Activated T-helper 17 cell treated with anti-CD3 and anti-CD28 coated beads, Interleukin-2, amount 50 U/mL, for 72 hours (primary cell): ENCODE results near the gene MRFAP1L1. TPM values are rescaled to one million over a fixed set of nuclear protein-coding genes. Genes with fewer than 3 reads are reported as not detected.

Experiments used
- ATAC-seq: fragments of 150-1000 bp; cut with Tn5 transposase; replicated peaks from 2 replicates; pipeline ENCODE4 v1.10.0; 2021; ENCODE audit warnings: mild to moderate bottlenecking, moderate library complexity
- H3K27ac Mint-ChIP-seq: one replicate; pipeline ENCODE4 v1.8.0; 2022; ENCODE audit warnings: mixed read lengths
- H3K27me3 Mint-ChIP-seq: one replicate; pipeline ENCODE4 v1.8.0; 2022; ENCODE audit warnings: mixed read lengths
- H3K36me3 Mint-ChIP-seq: one replicate; pipeline ENCODE4 v1.8.0; 2022; ENCODE audit warnings: low read depth, mild to moderate bottlenecking, mixed read lengths
- H3K4me1 Mint-ChIP-seq: one replicate; pipeline ENCODE4 v1.8.0; 2022; ENCODE audit warnings: mixed read lengths
- H3K4me3 Mint-ChIP-seq: one replicate; pipeline ENCODE4 v1.8.0; 2022; ENCODE audit warnings: mild to moderate bottlenecking, mixed read lengths
- H3K9me3 Mint-ChIP-seq: one replicate; pipeline ENCODE4 v1.8.0; 2022; ENCODE audit warnings: mixed read lengths
- total RNA-seq, 2 donors: library from RNA; stranded (reverse); gene quantifications; one replicate each; pipeline ENCODE4 v1.2.3, GENCODE V29; 2022

MRFAP1L1 gene
- total RNA-seq, 2 donors from 2014 or later, result 35.8 to 53.6 TPM

DNA sequence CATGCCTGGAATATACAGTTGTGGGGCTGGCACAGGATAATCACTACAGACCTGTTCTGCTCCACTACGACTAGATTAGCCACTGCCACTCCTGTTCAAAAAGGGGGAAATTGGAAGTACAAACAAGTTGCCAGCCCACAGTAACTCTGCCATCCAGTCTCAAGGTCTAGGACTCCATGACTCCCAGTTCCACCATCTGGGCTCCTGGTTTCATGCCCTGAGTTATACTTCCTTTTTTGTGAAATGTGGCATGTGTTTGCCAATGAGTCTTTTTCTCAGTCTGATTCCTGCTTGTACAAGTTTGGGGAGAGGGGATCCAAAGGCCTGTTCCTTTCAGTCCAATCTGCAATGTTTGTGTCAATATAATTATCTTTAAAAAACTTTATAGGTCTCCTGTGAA, 5.3 kb upstream of the MRFAP1L1 start:
- peaks cover 22% of the 10 kb centered on the region for H3K36me3 Mint-ChIP-seq
- H3K27me3 Mint-ChIP-seq, result no peaks in the 10 kb centered on the region
- peaks cover 19% of the 10 kb centered on the region for H3K4me1 Mint-ChIP-seq
- no peak overlapping the region for H3K27ac Mint-ChIP-seq
- peak overlapping the region; percentile 87 for H3K4me3 Mint-ChIP-seq
- no peaks in the 10 kb centered on the region for H3K9me3 Mint-ChIP-seq
- no peak for ATAC-seq

DNA sequence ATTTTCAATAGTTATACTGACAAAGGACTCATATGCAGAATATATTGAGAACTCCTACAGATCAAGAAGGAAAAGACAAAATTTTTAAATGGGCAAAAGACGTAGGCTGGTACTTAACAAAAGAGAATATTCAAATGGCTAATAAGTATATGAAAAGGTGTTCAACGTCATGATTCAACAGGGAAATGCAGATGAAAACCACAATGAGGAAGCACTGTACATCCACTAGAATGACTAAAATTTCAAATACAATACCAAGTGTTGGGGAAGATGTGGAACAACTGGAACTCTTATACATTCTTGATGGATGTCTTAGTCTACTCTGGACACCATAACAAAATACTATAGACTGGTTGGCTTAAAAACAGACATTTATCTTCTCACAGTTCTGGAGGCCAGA, 1.3 kb upstream of the MRFAP1L1 start:
- no peak for ATAC-seq
- H3K4me3 Mint-ChIP-seq, result peak overlapping the region; percentile 87
- no peaks in the 10 kb centered on the region for H3K27me3 Mint-ChIP-seq
- no peak overlapping the region for H3K27ac Mint-ChIP-seq
- H3K9me3 Mint-ChIP-seq, result no peaks in the 10 kb centered on the region
- H3K4me1 Mint-ChIP-seq, result peaks cover 38% of the 10 kb centered on the region
- H3K36me3 Mint-ChIP-seq, result peaks cover 44% of the 10 kb centered on the region

DNA sequence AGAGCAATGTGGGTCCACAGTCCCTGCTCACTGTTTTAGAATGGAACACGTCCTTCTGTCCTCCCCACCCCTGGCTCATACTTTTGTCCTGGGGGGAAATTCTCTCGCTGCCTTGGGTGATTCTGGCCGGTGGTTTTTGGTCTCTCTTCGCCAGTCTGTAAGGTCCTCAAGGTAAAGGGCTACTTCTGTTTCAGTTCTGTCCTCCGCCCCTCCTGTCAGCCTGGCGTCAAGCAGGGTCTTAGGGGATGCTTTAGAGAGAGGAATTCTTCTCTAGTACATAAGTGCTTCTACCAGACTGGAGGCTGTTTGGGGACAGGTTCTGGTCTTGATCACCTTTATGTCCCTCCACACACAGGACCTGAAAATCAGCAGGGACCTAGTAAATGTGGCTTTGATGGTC, 617 bp upstream of the MRFAP1L1 start:
- ATAC-seq, result no peak
- Mint-ChIP-seq H3K27me3 (no peaks in the 10 kb centered on the region), H3K4me3 (peak overlapping the region; percentile 87), H3K4me1 (peaks cover 45% of the 10 kb centered on the region), H3K27ac (peak overlapping the region; percentile 98), H3K9me3 (no peaks in the 10 kb centered on the region), H3K36me3 (peaks cover 46% of the 10 kb centered on the region)

DNA sequence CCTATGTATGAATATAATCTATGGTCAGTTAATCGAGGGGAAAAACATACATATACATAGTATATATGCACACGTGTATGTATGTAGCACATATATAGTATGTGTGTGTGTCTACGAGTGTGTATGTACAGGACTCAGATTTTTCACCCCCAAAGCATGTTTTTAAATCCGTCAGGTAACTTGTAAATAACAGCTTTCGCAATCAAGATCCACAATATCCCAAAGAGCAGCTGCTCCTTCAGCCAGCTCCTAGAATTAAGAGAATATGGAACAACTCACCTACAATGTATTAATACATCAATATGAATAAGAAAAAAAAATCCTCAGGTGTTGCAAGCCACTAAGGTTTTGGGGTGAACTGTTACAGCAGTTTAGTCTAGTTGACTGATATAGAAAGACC, 3.5 kb downstream of the MRFAP1L1 start:
- peaks cover 4% of the 10 kb centered on the region for H3K9me3 Mint-ChIP-seq
- H3K4me3 Mint-ChIP-seq, result peak overlapping the region; percentile 87
- ATAC-seq, result no peak
- no peaks in the 10 kb centered on the region for H3K27me3 Mint-ChIP-seq
- H3K27ac Mint-ChIP-seq, result peak overlapping the region; percentile 93
- peaks cover 63% of the 10 kb centered on the region for H3K4me1 Mint-ChIP-seq
- H3K36me3 Mint-ChIP-seq, result peaks cover 67% of the 10 kb centered on the region

DNA sequence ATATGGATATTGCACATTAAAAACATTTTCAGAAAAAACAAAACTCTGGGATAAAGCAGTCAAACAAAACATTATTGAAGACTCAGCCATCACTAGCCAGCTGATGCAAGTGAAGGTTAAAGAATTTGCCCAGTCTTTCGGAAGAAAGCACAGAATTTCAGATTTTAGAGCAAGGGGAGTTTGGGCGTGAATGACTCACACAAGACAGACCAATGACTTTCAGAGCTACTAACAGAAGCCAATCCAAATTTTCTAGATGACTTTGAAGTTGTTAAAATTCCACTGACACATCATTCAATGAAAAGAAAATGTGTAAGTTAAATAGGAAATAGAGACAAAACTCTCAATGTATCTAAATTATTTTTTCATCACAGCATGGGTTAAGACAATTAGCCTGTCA, 4.0 kb downstream of the MRFAP1L1 start:
- peak; percentile 38 for ATAC-seq
- Mint-ChIP-seq H3K4me3 (peak overlapping the region; percentile 87), H3K9me3 (peaks cover 4% of the 10 kb centered on the region), H3K27ac (peak overlapping the region; percentile 93), H3K36me3 (peaks cover 70% of the 10 kb centered on the region), H3K27me3 (no peaks in the 10 kb centered on the region), H3K4me1 (peaks cover 58% of the 10 kb centered on the region)

DNA sequence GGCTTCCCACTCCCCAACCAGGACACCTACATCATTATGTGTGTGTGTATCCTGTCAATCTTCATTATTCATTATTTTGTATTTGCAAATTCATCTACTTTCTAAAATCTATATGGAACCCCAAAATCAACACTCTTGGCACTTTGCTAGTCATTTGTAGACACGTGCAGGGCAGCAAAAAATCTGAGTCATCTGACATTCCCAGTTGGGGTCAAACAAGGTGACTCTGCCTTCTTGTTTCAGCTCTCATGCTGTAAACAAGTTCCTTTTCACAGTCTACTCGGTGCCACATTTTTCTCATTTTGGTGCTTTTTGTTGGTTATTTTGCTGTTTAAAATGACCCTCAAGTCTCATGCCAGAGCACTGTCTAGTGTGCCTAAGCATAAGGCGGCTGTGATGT, 5.9 kb downstream of the MRFAP1L1 start:
- ATAC-seq, result peak; percentile 65
- Mint-ChIP-seq H3K9me3 (peaks cover 4% of the 10 kb centered on the region), H3K27me3 (no peaks in the 10 kb centered on the region), H3K4me1 (peaks cover 60% of the 10 kb centered on the region), H3K27ac (peak overlapping the region; percentile 93), H3K4me3 (peak overlapping the region; percentile 87), H3K36me3 (peaks cover 68% of the 10 kb centered on the region)

DNA sequence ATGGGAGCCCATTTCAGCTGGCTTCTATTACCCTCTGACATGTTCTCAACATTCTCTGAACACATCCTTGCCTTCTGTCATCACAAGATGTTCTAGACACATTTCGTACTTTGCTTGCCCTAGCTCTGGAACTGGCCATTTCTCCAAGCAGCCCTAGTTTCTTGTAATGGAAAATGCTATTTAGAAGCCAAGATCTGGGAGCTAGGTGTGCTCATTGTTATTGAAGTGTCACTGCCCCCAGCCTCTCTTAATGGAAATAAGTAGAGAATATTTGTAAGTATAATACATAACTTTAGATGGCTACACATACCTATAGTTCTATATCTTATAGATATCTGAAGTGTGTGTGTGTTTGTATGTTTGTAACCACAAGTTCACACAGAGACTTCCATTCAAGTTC, 6.9 kb downstream of the MRFAP1L1 start:
- Mint-ChIP-seq H3K4me1 (peaks cover 61% of the 10 kb centered on the region), H3K27me3 (no peaks in the 10 kb centered on the region), H3K36me3 (peaks cover 58% of the 10 kb centered on the region), H3K4me3 (no peak overlapping the region), H3K9me3 (peaks cover 4% of the 10 kb centered on the region), H3K27ac (peak overlapping the region; percentile 93)
- ATAC-seq, result no peak

DNA sequence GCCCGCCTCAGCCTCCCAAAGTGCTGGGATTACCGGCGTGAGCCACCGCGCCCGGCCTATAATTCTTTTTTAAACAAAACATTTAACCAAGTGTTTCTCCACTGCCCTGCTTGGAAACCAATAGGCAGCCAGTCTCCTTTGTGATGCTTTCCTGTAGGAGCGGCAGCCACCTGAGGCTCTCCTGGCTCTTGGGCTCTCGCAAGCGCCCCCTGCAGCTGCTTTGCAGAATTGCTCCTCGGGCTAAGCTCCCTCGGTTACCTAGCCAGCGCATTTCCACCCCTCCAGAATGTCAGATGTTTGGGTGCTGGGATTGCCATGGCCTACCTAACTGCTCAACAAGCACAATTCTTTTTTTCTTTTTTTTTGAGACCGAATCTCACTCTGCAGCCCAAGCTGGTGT, 8.3 kb downstream of the MRFAP1L1 start:
- H3K4me3 Mint-ChIP-seq, result no peak overlapping the region
- H3K36me3 Mint-ChIP-seq, result peaks cover 45% of the 10 kb centered on the region

DNA sequence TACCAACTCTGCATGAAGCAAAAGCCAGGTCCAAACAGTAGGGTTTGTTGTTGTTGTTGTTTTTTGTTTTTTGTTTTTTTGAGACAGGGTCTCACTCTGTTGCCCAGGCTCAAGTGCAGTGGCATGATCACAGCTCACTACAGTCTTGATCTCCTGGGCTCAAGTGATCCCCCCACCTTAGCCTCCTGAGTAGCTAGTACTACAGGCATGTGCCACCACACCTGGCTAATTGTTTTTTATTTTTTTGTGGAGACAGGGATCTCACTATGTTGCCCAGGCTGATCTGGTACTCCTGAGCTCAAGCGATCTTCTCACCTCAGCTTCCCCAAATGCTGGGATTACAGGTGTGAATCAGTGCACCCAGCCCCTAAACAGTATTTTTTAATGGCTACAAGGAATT, 9.8 kb downstream of the MRFAP1L1 start:
- ATAC-seq, result no peak
- H3K27me3 Mint-ChIP-seq, result no peaks in the 10 kb centered on the region
- H3K4me3 Mint-ChIP-seq, result peak overlapping the region; percentile 58
- H3K9me3 Mint-ChIP-seq, result peaks cover 4% of the 10 kb centered on the region
- H3K36me3 Mint-ChIP-seq, result peaks cover 31% of the 10 kb centered on the region
- peaks cover 52% of the 10 kb centered on the region for H3K4me1 Mint-ChIP-seq
- peak overlapping the region; percentile 90 for H3K27ac Mint-ChIP-seq

More for the DNA sequence above, 8.3 kb downstream of the MRFAP1L1 start:
- Mint-ChIP-seq H3K27ac (no peak overlapping the region), H3K9me3 (peaks cover 4% of the 10 kb centered on the region), H3K4me1 (peaks cover 58% of the 10 kb centered on the region), H3K27me3 (no peaks in the 10 kb centered on the region)
- ATAC-seq, result no peak

DNA sequence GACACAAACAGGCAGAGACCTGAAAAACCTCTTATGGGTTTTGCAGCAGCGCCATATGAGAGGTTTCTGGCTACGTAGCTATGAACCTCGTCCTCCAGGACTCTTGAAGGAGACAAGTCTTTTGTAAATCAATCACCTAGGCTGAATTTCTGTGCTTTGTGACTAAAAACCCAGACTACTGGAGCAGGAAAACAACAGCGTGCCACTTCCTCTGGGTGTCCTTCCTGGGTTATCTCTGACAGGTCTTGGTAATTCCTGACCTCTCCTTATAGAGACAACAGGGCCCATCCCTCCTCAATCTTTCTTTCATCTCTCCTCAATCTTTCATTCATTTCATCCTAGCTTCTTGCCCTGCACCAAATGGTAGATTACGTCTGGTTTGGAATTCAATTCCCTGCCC, 10.3 kb downstream of the MRFAP1L1 start:
- peak overlapping the region; percentile 90 for H3K27ac Mint-ChIP-seq
- peaks cover 25% of the 10 kb centered on the region for H3K36me3 Mint-ChIP-seq
- no peak for ATAC-seq
- H3K4me3 Mint-ChIP-seq, result peak overlapping the region; percentile 58
- H3K4me1 Mint-ChIP-seq, result peaks cover 47% of the 10 kb centered on the region
- H3K27me3 Mint-ChIP-seq, result no peaks in the 10 kb centered on the region
- H3K9me3 Mint-ChIP-seq, result peaks cover 4% of the 10 kb centered on the region

DNA sequence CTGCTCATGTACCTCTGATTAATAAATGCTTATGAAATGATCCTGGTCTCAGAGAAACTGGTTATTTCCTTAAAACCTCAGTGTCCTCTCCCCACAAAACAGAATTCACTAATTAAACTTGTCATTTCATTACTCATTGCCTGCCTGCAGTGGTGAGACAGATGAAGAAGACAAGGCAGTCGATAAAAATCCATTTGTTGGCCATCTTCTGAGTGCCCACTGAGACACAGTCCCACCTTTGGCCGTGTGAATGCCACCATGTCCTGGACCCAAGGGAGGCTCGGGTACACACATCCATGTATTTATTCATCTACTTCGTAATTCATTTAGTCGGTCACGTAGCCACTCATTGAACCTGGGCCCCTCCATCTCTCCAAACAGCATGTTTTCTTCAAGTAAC, 12.5 kb downstream of the MRFAP1L1 start:
- no peaks in the 10 kb centered on the region for H3K27me3 Mint-ChIP-seq
- H3K4me1 Mint-ChIP-seq, result peaks cover 49% of the 10 kb centered on the region
- peak overlapping the region; percentile 81 for H3K4me3 Mint-ChIP-seq
- ATAC-seq, result peak; percentile 20
- peak overlapping the region; percentile 87 for H3K27ac Mint-ChIP-seq
- no peaks in the 10 kb centered on the region for H3K9me3 Mint-ChIP-seq
- peaks cover 12% of the 10 kb centered on the region for H3K36me3 Mint-ChIP-seq

DNA sequence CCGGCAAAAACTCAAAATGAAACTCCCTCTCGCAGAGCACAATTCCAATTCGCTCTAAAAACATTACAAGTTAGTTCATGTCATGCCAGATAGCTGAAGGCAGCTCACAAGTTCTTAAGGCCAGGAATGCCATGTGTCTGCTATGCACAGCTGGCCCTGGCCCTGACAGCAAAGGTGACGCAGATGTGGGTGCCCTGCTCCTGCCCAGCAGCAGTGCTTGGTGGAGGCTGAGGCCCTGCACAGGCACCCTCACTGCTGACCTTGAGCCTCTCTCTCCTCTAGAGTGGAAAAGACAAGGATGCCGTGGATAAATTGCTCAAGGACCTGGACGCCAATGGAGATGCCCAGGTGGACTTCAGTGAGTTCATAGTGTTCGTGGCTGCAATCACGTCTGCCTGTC, 13.1 kb downstream of the MRFAP1L1 start:
- ATAC-seq, result peak; percentile 70
- Mint-ChIP-seq H3K9me3 (no peaks in the 10 kb centered on the region), H3K27me3 (no peaks in the 10 kb centered on the region), H3K27ac (peak overlapping the region; percentile 87), H3K36me3 (peaks cover 12% of the 10 kb centered on the region), H3K4me3 (peak overlapping the region; percentile 81), H3K4me1 (peaks cover 49% of the 10 kb centered on the region)

DNA sequence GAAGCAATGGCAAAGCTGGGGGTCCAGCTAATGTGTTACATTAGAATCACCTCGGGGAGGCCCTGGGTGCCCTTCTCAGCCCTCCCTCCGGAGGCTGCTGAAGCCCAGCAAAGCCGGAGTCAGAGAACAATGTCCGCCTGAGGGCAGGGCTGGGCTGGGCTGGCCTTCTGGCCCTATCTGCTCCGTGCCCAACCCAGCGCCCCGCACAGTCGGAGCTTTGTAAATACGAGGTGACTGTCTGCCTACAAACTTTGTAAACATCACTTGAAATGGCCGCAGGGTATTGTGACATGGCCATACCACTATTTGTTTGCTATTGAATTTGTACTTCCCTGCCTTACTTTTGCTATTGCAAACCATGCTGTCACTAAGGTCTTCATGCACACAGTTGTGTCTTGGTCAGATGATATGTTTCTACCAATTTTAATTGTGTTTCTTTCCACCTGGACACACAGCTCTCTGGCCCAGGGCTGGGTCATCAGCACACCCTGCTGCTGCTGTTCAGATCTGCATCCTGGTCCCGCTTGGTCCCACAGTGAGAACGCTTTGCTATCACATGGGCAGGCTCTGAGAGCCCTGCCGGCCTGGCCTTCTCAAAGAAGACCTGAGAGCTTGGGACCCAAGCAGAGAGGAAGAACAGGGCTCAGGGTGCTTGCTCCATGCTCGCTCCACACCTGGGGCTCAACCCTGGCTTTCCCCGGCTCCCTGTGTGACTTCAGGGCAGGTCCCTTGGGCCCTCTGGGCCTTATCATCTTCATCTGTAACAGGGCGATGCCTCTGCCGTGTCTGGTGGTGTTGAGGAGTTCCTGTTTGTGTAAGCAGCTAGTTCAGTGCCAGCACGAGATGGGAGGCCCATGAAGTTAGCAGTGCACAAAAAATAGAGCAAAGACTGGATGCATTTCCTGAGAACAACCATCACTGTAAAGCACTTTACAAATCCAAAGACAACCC, 13.7 kb downstream of the MRFAP1L1 start:
- Mint-ChIP-seq H3K36me3 (peaks cover 12% of the 10 kb centered on the region), H3K27ac (peak overlapping the region; percentile 87)
- peak; percentile 69 for ATAC-seq

DNA sequence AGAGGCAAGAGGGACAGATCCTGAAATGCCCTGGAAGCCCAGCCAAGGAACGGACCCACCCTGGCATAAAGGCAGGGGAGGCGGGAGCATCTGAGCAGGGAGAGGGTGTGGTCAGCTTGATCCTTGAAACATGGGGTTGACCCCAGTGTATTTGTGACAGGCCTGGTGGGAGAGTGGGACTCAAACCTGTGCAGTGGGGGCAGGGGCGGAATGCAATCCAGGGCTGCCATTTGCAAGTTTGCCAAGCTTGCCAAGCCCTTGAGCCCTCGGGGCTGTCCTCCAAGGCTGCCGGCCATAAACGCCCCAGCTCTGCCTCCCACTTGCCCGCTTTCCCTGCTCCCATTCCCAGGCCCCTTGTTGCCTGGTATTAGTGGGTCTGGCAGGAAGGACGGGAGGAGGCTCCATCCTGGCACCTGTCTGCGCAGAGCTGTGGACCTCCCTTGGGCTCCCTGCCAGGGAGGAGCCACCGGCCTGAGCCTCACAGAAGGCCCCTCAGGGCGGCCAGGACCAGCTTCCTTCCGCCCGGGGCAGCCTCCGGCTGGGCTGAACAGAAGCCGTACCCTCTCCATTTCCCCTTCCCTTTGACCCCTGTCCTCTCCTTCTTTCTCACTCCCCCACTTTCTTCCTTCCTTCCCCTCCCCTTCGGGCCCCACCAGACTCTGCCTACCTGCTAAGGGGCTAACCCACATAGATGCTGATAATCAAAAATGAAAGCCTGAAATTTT, 15.3 kb downstream of the MRFAP1L1 start:
- Mint-ChIP-seq H3K36me3 (no peaks in the 10 kb centered on the region), H3K27me3 (no peaks in the 10 kb centered on the region), H3K9me3 (no peaks in the 10 kb centered on the region), H3K4me1 (peaks cover 59% of the 10 kb centered on the region), H3K27ac (peak overlapping the region; percentile 87), H3K4me3 (peak overlapping the region; percentile 81)
- no peak for ATAC-seq

More for the DNA sequence above, 13.7 kb downstream of the MRFAP1L1 start:
- Mint-ChIP-seq H3K4me3 (peak overlapping the region; percentile 81), H3K9me3 (no peaks in the 10 kb centered on the region), H3K27me3 (no peaks in the 10 kb centered on the region), H3K4me1 (peaks cover 52% of the 10 kb centered on the region)
